ENCODE measurements around the gene BCCIP.

BCCIP gene

DNA sequence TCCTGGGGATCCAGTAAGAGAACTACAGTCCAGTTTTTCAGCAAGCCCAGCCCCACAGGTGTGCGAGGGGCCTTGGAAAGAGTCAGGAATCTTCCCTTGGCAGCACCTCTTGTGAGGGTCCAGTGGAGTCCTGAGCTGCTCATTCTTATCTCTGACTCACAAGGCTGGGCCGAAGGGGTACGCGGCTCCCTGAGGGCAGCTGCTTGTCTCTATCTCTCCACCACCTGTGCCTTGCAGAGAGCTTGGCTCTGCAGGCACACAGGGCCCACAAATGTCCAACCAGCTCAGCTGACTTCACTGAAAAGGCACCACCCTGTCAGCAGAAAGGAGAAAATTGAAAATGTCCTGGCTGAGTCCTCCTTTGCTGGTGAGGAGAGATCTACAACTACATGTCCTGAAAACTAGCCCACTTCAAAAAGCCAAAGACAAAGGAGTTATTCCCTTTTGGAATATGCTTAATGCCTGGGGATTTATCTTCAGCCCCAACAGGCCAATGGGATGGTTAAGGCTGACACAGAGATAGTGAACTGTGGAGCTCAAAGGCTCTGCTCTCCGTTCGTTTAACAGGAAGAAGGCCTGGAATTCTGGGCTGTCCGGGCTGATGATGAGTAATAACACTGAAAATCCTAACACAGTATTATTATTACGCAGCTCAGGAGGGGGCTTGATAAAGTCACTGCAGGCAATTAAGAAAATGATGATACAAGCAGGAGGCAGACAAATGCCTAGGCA is 23.7 kb upstream of the BCCIP start:
- DNase-seq: no peak

- no peak for DNase-seq
These were observed 21.8 kb upstream of the BCCIP start for GRCh38 chr10:125801574-125801973.

DNA sequence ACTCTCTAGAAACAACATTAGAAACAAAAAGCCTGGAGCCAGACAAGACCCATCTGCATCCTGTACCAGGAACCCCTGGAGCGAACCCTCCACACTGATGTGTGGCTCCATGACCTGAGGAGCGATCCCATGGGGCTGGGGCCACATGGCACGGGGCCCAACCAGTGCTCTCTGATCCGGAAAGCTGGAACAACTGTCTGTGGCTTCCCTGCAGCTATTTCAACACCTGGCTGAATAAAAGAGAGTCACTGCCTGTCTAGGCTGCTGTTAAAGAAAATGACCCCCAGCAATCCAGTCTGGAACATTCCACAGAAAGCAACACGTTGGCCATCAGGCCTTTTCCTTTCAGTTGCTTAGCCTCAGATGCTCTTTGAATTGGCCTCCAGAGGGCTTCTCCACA is 21.2 kb upstream of the BCCIP start:
- no peak for DNase-seq

DNA sequence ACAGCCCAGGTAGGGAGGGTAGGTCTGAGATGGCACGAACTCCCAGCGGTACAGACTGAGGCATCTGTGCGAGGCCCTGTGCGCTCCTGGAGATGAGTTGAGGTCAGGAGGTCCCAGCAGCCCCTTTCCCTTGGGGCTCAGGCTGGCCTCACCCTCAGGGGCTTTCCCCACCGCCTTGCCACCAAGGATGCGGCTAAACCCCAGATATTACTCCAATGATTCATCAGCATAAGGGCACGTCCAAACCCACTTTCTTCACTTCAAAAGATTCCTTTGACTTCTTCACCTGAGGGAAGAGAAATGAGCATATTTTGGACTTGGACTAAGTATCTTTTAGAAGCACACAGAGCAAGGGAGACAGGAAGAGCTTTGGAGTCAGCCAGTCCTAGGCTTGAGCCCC is 20.6 kb upstream of the BCCIP start:
- no peak for DNase-seq

DNA sequence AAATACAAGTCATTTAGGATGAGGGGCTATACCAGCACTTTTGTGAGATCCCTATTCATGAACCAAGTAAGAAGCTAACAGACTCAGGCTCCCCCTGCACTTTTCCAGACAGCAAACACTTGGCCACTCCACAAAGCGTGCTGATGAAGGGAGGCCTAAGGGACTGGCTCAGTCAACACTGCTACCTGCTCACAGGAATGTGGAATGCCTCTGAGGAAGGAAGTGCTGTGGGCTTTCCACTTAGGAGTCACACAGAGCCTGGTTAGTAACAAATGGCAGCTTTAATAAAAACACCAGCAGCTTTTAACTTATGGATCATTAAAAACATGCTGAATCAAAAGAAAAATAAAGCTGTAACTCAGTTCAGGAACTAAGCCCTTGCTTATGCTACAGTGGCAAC is 15.3 kb upstream of the BCCIP start:
- no peak for DNase-seq

- no peak for DNase-seq
These were observed 12.1 kb upstream of the BCCIP start for GRCh38 chr10:125811251-125811650.

GRCh38 chr10:125812128-125812750 is 11.1 kb upstream of the BCCIP start:
- DNase-seq: no peak

DNA sequence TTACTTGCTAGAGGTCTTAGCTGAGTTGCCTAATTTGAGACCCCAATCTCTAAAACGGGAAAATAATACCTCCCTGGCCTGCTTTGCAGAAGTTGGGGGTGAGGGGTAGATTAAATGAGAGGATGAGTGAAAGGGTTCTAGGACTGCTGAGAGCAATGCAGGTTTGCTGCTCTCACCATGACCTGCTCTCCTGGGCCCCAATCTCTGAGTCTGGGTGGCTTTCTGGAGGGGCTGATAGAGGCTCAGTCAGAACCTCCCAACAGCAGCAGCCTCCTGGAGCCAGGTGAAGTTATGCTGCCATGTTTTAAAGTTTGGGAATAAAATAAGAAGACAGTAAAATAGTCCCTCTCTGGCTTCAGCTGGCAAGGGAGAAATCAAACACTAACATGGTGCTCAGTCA is 7.6 kb upstream of the BCCIP start:
- no peak for DNase-seq

- no peak for DNase-seq
These were observed 6.8 kb upstream of the BCCIP start for GRCh38 chr10:125816548-125816947.

GRCh38 chr10:125817337-125817946 is 5.9 kb upstream of the BCCIP start:
- DNase-seq: no peak

DNA sequence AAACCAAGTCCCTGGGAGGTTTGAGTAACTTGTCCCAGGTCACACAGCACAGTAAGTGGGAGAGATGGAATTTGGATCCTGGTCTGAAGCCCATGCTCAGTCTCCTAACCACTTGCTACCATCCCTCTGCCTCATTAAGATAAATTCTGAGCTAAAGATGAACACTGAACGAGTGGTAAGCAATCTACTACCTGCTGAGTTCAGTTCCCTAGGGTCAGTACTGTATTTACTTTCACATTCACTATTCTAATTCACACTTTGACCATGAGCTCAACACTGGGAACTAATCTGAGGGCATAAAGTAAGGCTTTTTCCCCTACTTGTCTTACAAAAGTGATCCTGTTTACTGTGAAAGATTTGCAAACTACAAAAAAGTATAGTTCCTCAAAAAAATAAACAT is 2.6 kb upstream of the BCCIP start:
- no peak for DNase-seq

DNA sequence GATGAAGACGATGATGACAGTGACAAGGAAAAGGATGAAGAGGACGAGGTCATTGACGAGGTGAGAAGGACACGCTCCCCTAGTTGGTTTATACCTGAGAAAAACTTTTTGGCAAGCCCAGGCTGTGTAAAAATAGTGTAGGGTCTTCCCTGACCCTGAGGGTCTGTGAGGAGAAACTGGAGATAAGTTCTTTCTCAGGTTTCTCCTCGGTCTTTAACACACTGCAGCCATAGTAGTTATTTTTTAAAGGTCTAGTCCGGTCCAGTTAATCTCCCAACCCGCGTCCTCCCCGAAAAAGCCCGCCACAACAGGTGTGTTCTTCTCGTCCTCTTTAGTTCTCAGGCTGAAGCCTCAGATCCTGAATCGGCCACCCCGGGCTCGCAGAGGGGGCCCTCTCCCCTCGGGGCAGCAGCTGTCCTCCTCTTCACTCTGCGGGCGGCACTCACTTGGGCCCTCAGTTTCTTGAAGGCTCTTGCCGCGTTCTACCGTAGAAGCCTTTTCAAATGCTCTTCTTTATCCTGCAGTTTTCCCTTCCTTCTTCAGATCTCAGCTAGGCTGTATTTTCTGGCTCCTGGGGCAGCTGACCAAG is 411 bp downstream of the BCCIP start:
- DNase-seq: no peak

DNA sequence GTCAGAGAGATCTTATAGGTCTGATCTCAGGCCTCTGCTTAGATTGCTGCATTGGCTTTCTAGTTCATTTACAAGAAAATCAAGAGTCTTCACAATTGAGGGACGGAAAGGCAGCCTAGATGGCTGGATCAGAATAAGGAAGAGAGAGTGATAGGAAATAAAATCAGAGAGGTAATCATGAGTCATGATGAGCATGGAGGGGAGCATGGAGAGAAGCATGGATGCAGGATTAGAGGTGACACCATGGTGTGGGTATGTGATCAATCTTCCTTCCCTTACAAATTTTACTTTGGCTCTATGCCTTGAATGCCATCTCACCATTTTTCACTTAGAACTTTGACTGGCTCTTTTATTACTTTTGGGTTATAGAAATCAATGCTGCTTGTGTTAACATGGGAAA is 1.4 kb downstream of the BCCIP start:
- no peak for DNase-seq

DNA sequence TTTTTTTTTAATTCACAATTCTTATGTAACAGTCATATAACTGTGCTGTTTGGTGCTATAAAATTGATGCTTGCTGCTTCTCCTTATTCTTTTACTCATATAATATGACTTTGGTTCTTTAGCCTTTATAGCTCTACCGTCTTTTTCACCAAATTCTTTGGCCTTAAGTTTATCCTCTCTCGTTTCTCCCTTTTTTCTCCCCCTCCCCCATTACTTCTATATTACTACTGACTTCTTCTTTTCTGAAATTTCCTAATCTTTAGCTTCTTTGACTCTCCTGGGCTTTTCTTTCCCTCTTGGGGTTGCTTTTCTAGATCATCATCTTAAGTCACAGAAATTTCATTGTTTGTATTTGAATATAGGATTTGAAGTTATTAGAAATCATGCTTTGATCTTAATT is 3.8 kb downstream of the BCCIP start:
- no peak for DNase-seq

GRCh38 chr10:125828311-125828710 is 5.0 kb downstream of the BCCIP start:
- no peak for DNase-seq

DNA sequence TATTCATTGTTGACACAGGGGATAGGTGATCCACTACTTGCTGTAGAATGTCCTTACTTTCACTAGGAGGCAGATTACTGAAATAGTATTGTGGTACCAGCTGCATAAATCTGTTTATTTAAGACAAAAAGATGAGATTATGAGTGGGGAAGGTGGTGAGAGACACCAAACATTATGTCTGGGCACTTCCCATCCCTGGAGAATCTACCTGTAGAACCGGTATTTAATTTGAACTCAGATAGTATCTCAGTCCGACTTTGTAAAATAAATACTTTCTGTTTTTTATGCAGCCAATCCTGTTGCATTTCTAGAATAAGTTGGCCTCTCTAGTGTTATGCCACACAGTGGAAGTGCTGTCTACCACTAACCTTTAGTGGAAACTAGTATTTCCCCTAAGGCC is 13.4 kb downstream of the BCCIP start:
- DNase-seq: no peak

DNA sequence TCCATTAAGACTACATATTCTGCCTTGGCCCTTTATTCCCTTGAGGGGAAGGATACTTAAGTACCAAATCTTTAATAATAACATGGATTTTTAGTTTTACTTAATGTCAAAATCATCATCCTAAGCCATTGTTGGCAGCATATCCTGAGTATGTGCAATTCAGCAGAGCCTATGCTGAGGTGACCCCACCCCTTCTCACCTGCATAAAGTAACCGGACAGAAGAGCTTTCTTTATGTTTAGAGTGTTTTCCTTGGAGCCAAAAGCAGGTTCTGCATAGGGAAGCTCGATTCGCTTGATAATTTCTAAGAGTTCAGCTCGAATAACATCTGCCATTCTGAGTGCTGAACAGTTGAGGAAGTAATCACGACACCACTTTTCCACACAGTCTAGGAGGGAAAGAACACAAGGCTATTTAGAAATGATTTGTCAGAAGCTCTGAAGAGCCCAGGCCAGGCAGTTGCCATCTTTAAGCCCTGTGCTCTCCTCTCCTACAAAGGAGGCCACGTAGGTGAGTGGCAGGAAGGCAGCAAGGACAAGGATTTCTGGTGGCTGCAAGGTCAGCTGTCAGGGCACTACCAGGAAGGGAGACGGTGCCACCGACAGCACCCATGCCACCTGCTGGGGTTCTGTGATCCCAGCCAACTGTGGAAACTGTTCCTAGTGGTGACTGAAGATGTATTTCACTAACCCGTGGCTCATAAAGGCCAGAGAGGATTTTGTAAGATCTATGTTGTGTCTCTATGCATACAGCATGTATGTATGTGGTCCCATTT is 15.6 kb downstream of the BCCIP start:
- no peak for DNase-seq

- DNase-seq: no peak
These were observed 17.1 kb downstream of the BCCIP start for GRCh38 chr10:125840406-125840805.

DNA sequence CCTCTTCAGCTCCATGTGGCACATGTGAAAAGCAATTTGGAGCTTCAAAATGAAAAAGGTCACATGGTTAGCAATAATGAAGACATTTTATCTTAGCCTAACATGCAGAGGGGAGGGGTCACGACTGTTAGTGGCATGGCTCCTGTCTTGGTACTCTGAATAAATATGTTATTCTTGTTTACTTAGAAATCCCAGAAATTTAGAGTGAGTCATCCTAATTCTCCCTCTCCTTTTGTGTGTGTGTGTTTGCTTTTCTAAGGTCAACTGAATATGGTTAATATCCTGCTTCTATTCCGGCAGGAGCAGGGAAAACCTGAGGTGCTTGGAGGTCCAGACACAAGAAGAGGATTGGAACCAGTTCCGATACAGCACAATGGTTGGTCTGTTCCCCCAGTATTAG is 17.6 kb downstream of the BCCIP start:
- DNase-seq: no peak

DNA sequence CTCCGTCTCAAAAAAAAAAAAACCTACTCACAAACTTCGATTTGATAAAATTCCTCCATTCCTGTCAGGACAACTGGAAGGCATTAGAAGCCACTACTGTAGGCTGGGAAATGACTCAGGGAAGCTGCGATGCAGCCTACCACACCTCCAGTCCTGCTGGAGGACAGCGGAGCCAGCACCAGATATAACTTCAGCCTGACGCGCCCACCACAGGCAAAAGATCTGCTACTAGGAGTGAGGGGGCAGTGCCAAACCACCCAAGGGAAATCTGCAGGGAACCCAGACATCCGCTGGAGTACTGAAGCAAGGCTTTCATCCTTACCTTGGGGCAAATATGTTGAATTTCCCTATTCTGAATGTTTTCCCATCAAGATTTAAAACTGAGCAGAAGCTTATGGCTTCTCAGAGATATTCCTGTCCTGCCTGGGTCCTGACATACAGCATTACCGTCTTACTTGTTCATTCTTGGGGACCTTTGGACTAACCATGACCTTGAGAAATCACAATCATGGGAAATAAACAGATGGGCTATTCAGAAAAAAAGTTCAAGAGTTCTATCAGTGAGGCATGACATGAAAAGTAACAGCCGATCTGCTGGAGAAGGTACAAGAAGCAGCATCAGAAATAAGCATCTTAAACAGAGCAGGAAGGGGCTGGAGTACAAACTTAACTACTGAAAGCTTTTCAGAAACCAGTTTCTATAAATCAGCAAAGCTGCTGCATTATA is 20.4 kb downstream of the BCCIP start:
- no peak for DNase-seq

DNA sequence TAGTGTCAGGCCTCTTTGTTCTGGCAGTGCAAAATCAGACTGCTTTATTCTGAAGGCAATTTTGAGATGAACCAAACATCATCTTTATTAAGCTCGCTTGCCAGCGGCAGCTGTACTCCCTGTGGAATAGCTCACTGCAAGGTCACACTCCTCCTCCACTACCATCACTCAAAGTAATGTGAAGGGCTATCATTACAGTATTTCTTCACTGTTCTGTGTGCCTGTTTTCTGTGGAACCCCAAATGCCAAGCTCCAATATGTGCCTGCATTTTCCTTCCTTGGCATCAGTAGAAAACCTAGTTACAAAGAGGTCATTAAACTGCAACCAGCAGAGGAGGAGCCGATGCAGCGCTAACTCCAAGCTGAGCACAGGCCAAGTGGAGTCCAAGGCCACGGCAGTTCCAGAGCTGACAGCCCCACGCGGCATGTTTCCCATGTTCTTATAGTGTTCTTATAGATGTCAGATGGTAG is 21.4 kb downstream of the BCCIP start:
- DNase-seq: no peak

- DNase-seq: no peak
These were observed 22.3 kb downstream of the BCCIP start for GRCh38 chr10:125845617-125846016.

DNA sequence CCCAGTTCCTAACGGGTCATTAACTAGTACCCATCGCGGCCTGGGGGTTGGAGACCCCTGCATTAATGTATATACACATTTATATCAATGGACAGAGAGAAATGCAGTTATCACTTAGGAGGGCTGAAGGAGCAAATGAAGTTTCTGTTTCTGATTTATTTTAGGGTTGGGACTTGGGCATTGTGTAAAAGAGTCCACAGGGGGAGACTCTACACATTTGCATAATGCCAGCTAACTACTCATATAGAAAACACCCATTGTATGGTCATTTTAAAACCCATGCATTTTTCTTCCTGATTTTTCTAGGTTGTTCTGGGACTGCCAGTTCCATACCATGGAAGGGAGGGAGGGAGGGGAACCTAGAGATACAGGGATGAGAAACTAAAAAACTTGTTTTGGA is 23.5 kb downstream of the BCCIP start:
- DNase-seq: no peak

All from activated effector memory CD4-positive, alpha-beta T cell treated with Interleukin-2 at 50 U/mL for 16 hours (primary cell).